GM21619 (cell line): ENCODE data around the gene AHNAK2.
"Not testable (repeated sequence)": the region's sequence is repeated elsewhere in the genome, so short reads cannot be mapped to it uniquely, and the experiment has no call there.

Source experiments
- ATAC-seq: cut with Tn5 transposase; IDR thresholded peaks from one replicate; pipeline ENCODE4 v1.9.1; 2021; ENCODE audit not compliant: unreplicated experiment

Gene AHNAK2

GRCh38 chr14:104928391-104929133 lies 49.6 kb downstream of the AHNAK2 start:
- ATAC-seq = no peak

DNA sequence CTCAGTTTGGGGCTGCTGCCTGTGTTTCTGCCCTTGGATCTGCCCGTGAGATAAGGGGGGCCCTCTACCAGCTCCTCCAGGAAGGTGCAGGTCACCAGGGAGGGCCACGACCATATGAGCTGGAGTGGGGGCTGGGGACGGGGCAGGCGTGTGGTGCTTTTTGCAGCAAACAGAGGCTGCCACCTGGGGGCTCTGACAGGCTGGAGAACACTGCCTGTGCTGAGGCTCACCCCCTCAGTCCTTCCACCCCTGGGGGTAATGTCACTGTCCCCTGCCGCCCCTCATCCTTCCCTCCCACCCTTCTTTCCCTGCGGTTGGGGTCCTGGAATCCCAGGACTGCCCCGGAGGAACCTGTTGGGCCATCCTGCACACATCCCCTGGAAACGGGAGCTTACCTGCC lies 50.3 kb downstream of the AHNAK2 start:
- ATAC-seq = no peak

DNA sequence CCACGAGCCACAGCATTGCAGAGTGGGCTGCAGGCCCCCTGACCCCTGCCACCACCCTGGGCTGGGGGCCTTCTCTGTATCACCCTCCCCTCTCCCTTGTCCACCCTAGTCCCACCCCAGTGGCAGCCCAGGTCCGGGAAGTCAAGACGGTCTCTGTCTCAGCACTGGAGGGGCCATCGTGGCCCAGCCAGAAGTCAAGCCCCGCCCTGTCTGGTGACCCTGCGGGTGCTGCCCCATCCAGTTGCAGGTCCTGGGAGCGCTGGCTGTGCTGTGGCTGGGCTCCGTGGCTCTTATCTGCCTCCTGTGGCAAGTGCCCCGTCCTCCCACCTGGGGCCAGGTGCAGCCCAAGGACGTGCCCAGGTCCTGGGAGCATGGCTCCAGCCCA lies 50.8 kb downstream of the AHNAK2 start:
- no peak for ATAC-seq

GRCh38 chr14:104926619-104927431 lies 51.3 kb downstream of the AHNAK2 start:
- ATAC-seq = peak; percentile 79

DNA sequence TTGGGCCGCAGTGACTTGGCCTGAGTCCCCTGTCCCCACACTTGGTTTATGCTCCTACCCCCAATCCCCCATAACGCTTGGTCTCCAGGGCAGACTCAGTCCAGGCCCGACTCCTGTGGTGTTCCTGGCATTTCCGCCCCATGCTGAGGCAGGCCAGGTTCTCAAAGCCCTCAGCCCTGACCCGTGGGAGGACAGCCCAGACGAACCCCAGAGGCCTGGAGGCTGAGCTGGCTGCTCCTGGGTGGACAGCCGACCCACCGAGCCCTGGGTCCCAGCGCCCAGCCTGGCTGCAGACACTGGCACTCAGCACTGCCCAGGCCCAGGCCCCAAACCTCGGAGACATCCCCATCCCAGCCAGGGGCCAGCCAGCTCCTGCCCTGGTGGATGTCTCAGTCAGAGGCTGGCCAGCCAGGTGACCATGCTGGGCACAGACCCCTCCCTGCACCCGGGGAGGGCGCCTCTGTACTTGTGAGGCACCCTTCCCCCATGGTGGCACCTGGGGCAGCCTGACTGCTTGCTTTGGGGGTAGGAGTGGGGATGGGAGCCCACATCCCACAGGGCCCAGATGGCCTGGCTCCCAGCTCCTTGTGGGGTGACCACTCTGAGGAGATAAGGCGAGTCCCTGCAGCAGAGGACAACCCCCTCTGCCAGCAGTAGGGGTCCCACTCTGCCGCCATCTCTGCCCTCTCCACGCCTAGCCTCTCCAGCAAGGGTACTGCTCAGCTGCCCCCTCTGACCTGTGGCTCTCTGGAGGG lies 52.1 kb downstream of the AHNAK2 start:
- ATAC-seq = no peak

- ATAC-seq = no peak
Observed at GRCh38 chr14:104925214-104925854, 52.8 kb downstream of the AHNAK2 start.

GRCh38 chr14:104924421-104925213 lies 53.6 kb downstream of the AHNAK2 start, which contains the start of gene PLD4:
PLD4 (plus strand) TSS chr14:104924879; CDS start chr14:104927141, 2,262 bp downstream.
- ATAC-seq = no peak

- no peak for ATAC-seq
Observed at GRCh38 chr14:104923640-104924420, 54.3 kb downstream of the AHNAK2 start.

DNA sequence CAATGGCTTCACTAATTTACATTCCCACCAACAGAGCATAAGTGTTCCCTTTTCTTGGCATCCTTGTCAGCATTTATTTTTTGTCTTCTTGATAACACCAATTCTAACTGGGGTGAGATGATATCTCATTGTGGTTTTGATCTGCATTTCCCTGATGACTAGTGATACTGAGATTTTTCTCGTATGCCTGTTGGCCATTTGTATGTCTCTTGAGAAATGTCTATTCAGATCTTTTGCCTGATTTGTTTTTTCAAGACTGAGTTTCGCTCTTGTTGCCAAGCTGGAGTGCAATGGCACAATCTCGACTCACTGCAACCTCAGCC lies 58.2 kb downstream of the AHNAK2 start:
- no peak for ATAC-seq

DNA sequence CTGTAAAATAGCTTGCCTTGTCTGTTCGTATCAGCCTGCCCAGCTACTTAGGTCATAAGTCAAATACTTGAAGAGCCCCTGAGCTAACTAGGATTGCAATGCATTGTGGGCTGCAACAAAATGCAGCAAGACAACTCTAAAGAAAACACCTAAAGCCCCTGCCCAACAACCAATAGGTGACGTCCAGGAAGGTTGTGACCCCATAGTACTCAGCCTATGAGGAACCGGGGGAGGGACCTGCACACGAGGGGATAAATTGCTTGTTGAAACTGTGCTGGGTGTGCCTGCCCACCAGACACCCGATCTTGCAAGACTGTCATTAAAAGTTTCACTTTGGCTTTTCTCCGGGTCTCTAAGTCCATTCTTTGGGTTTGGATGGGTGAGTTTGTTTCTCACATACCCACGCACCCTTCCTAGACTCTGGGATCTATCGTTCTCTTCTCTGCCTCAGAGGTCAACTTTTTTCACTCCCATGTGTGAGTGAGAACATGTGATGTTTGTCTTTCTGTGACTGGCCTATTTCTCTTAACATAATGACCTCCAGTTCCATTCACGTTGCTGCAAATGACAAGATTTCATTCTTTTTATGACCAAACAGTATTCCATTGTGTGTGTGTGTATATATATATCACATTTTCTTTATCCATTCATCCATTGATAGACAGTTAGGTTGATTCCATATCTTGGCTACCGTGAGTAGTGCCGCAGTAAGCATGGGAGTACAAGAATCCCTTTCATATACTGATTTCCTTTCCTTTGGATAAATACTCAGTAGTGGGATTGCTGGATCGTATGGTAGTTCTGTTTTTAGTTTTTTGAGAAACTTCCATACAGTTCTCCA lies 58.8 kb downstream of the AHNAK2 start:
- not testable (repeated sequence) for ATAC-seq

- no peak for ATAC-seq
Observed at GRCh38 chr14:104917993-104918392, 60.2 kb downstream of the AHNAK2 start.

DNA sequence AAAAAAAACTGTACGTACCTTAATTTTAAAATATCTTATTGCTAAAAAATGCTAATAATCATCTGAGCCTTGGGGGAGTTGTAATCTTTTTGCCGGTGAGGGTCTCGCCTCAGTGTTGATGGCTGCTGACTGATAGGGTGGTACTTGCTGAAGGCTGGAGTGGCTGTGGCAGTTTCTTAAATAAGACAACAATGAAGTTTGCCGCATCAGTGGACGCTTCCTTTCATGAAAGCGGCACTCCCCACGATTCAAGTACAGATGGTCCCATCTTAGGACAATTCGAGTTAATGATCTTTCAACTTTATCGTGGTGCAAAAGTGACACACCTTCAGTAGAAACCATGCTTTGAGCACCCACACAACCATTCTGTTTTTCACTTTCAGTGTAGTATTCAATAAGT lies 61.1 kb downstream of the AHNAK2 start:
- ATAC-seq = no peak

GRCh38 chr14:104913435-104913834 lies 64.7 kb downstream of the AHNAK2 start:
- no peak for ATAC-seq

DNA sequence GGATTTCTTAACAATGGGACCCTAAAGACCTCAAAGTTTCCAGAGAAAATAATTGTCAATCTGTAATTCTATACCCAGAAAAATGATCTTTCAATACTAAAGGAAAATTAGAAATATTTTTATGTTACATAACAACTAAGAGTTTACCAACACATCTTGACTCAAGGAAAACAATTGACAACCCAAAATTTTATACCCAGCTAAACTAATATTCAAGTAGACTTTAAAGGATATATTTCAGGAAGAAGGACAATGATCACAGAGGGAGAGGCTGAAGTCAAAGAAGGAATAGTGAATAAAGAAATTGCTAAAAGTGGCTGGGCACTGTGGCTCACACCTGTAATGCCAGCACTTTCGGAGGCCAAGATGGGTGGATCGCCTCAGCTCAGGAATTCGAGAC lies 66.1 kb downstream of the AHNAK2 start:
- ATAC-seq = no peak

DNA sequence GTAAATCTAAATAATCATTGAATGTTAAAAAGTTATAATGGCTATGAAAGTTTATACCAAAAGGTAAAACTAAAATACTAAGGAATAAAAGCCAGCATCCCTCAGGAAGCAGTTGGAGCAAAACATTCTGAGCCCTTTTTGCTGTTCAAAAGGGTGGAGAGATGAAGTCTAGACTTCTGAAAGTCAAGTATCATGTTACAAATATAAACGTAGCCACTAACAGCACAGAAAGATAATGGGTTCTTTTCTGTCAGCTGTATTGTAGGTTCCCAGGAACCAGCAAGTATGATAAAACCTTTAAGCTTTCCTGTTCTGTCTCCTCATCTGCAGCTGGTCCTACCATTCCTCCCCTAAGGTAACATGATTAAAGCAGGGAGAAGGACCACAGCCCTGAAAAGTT lies 69.9 kb downstream of the AHNAK2 start:
- no peak for ATAC-seq

DNA sequence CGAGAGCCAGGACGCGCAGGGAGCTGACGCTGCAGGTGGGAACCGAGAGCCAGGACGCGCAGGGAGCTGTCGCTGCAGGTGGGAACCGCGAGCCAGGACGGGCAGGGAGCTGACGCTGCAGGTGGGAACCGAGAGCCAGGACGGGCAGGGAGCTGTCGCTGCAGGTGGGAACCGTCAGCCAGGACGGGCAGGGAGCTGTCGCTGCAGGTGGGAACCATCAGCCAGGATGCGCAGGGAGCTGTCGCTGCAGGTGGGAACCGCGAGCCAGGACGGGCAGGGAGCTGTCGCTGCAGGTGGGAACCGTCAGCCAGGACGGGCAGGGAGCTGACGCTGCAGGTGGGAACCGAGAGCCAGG lies 72.6 kb downstream of the AHNAK2 start:
- not testable (repeated sequence) for ATAC-seq

- ATAC-seq = not testable (repeated sequence)
Observed at GRCh38 chr14:104904650-104905578, 73.3 kb downstream of the AHNAK2 start.

GRCh38 chr14:104903990-104904389 lies 74.2 kb downstream of the AHNAK2 start:
- no peak for ATAC-seq
